OCI-LY7 (cell line): ENCODE data around the gene TKT.

ENCODE experiments used
- EZH2phosphoT487 ChIP-seq: fragments of 200-600 bp; sonication (generic); IDR thresholded peaks from 2 replicates; pipeline ENCODE4 v1.6.1; 2018; ENCODE audit warnings: low read depth, borderline replicate concordance, mild to moderate bottlenecking, mixed run types, antibody characterized with exemption, low read length, moderate library complexity, mixed read lengths
- TF ChIP-seq, protein P1 (sequence below): fragments of 200-600 bp; sonication (generic); conservative IDR thresholded peaks from 2 replicates; pipeline ENCODE4 v1.5.1; 2014; ENCODE audit warnings: mild to moderate bottlenecking, antibody characterized with exemption, low read length, moderate library complexity, mixed read lengths

DNA sequence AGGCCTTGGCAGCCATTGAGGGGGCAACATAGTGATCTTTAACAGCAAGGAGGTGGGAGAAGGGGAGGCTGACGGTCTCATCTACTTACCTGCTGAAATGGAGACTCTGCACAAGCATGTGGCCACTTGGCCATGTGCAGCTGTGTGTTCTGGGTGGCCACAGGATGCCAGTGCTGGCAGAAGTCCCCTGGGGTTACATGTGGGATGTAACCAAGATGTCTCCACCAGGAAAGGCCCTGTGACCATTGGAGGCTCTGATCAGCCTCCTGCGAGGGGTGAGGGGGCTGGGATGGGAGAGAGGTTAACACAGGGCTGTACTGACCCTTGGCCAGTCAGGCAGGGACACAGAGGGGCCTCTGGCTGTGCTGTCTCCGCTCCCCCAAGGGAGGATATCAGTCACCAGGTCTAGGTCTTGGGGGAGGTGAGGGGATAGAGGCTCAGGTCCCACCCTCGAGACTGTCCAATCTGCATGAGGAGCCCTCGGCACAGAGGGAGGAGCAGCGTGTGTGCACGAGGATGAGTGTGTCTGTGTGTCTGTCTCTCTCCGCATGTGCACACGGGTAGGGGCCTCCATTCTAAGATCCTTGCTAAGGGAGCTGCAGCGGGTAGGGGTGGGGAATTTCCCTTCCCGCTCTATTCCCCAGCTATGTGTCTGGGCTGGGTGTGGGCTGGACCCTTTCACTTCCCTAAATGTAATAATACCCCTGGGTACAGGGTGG lies 75.4 kb downstream of the TKT start:
- TF ChIP-seq, protein P1, sequence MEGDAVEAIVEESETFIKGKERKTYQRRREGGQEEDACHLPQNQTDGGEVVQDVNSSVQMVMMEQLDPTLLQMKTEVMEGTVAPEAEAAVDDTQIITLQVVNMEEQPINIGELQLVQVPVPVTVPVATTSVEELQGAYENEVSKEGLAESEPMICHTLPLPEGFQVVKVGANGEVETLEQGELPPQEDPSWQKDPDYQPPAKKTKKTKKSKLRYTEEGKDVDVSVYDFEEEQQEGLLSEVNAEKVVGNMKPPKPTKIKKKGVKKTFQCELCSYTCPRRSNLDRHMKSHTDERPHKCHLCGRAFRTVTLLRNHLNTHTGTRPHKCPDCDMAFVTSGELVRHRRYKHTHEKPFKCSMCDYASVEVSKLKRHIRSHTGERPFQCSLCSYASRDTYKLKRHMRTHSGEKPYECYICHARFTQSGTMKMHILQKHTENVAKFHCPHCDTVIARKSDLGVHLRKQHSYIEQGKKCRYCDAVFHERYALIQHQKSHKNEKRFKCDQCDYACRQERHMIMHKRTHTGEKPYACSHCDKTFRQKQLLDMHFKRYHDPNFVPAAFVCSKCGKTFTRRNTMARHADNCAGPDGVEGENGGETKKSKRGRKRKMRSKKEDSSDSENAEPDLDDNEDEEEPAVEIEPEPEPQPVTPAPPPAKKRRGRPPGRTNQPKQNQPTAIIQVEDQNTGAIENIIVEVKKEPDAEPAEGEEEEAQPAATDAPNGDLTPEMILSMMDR = no peak
- no peak for TF ChIP-seq EZH2phosphoT487
